WERI-Rb-1 (cell line): ENCODE data around the gene DMD.

ENCODE experiments used
- DNase-seq: peaks from one replicate; pipeline ENCODE4 v3.0.0-alpha.2; 2020
- H3K27ac ChIP-seq: fragments of 250-450 bp; sonication (Bioruptor Pico); 2 replicates; pipeline ENCODE4 v1.5.1; 2020; ENCODE audit warnings: mild to moderate bottlenecking, moderate library complexity
- H3K27me3 ChIP-seq: fragments of 250-450 bp; sonication (Bioruptor Pico); 2 replicates; pipeline ENCODE4 v1.5.1; 2021; ENCODE audit warnings: mild to moderate bottlenecking, low read depth, moderate library complexity; ENCODE audit not compliant: insufficient read depth, severe bottlenecking
- H3K36me3 ChIP-seq: fragments of 250-450 bp; sonication (Bioruptor Pico); 2 replicates; pipeline ENCODE4 v1.5.1; 2020; ENCODE audit warnings: mild to moderate bottlenecking, moderate library complexity
- H3K4me3 ChIP-seq: 2 replicates; pipeline ENCODE4 v1.5.1; 2011; ENCODE audit warnings: low read depth, mild to moderate bottlenecking, control low read depth, low read length
- H3K9me3 ChIP-seq: fragments of 250-450 bp; sonication (Bioruptor Pico); 2 replicates; pipeline ENCODE4 v1.5.1; 2021; ENCODE audit warnings: mild to moderate bottlenecking, moderate library complexity; ENCODE audit not compliant: severe bottlenecking
- CTCF ChIP-seq: IDR thresholded peaks from 2 replicates; pipeline ENCODE4 v1.5.1; 2011; ENCODE audit warnings: low read depth, mild to moderate bottlenecking, control low read depth, inconsistent platforms, low read length

The DMD gene

GRCh38 chrX:31293409-31293808 lies 1917.9 kb downstream of the DMD start:
- Histone ChIP-seq H3K27ac (no peak overlapping the region), H3K4me3 (no peak overlapping the region), H3K36me3 (no peaks in the 10 kb centered on the region), H3K9me3 (no peaks in the 10 kb centered on the region), H3K27me3 (peaks cover 9% of the 10 kb centered on the region)
- DNase-seq: no peak
- TF ChIP-seq CTCF: no peak

- peaks cover 9% of the 10 kb centered on the region for H3K27me3 ChIP-seq
- DNase-seq: no peak
- H3K9me3 ChIP-seq: no peaks in the 10 kb centered on the region
- TF ChIP-seq CTCF: no peak
- no peaks in the 10 kb centered on the region for H3K36me3 ChIP-seq
- no peak overlapping the region for H3K4me3 ChIP-seq
- no peak overlapping the region for H3K27ac ChIP-seq
These were observed 1920.2 kb downstream of the DMD start for GRCh38 chrX:31291131-31291530.

- H3K27me3 ChIP-seq: no peaks in the 10 kb centered on the region
- H3K27ac ChIP-seq: no peak overlapping the region
- no peaks in the 10 kb centered on the region for H3K9me3 ChIP-seq
- H3K4me3 ChIP-seq: no peak overlapping the region
- no peak for DNase-seq
- H3K36me3 ChIP-seq: no peaks in the 10 kb centered on the region
- TF ChIP-seq CTCF: no peak
These were observed 1923.5 kb downstream of the DMD start for GRCh38 chrX:31287861-31288260.

GRCh38 chrX:31280580-31280979 lies 1930.8 kb downstream of the DMD start:
- no peak for TF ChIP-seq CTCF
- H3K27me3 ChIP-seq: peaks cover 2% of the 10 kb centered on the region
- no peak overlapping the region for H3K27ac ChIP-seq

GRCh38 chrX:31279359-31279758 lies 1932.0 kb downstream of the DMD start:
- DNase-seq: peak; percentile 22
- H3K27ac ChIP-seq: no peak overlapping the region
- no peaks in the 10 kb centered on the region for H3K36me3 ChIP-seq
- no peaks in the 10 kb centered on the region for H3K9me3 ChIP-seq
- no peak overlapping the region for H3K4me3 ChIP-seq
- peaks cover 2% of the 10 kb centered on the region for H3K27me3 ChIP-seq
- TF ChIP-seq CTCF: peak; percentile 52

More at GRCh38 chrX:31280580-31280979, 1930.8 kb downstream of the DMD start:
- no peaks in the 10 kb centered on the region for H3K36me3 ChIP-seq
- H3K9me3 ChIP-seq: no peaks in the 10 kb centered on the region
- DNase-seq: no peak
- H3K4me3 ChIP-seq: no peak overlapping the region

- no peak for DNase-seq
- no peak overlapping the region for H3K27ac ChIP-seq
- no peaks in the 10 kb centered on the region for H3K36me3 ChIP-seq
- peaks cover under 1% of the 10 kb centered on the region for H3K27me3 ChIP-seq
- H3K9me3 ChIP-seq: no peaks in the 10 kb centered on the region
- no peak for TF ChIP-seq CTCF
- H3K4me3 ChIP-seq: no peak overlapping the region
These were observed 1938.9 kb downstream of the DMD start for GRCh38 chrX:31272472-31272775.
